Stomach smooth muscle (tissue), 2 donors: ENCODE results near the gene ANGPTL4.
"Not testable (repeated sequence)": the region's sequence is repeated elsewhere in the genome, so short reads cannot be mapped to it uniquely, and the experiment has no call there.

Experiments
- H3K27ac ChIP-seq: one replicate; pipeline ENCODE4 v1.7.0; 2013; ENCODE audit warnings: mild to moderate bottlenecking, low read length, inconsistent platforms
- H3K27me3 ChIP-seq, 2 donors: one replicate each; pipeline ENCODE4 v1.7.0; 2013; ENCODE audit warnings: low read length in 2 of 2; ENCODE audit not compliant: insufficient read depth in 2 of 2, control insufficient read depth in 1 of 2
- H3K36me3 ChIP-seq, 2 donors: one replicate each; pipeline ENCODE4 v1.7.0; 2013; ENCODE audit warnings: low read length in 2 of 2; ENCODE audit not compliant: control insufficient read depth in 2 of 2, insufficient read depth in 2 of 2
- H3K4me1 ChIP-seq: one replicate; pipeline ENCODE4 v1.7.0; 2013; ENCODE audit warnings: low read length; ENCODE audit not compliant: control insufficient read depth, insufficient read depth
- H3K4me3 ChIP-seq, 2 donors: one replicate each; pipeline ENCODE4 v1.7.0; 2013; ENCODE audit warnings: low read length in 2 of 2
- H3K9ac ChIP-seq, 2 donors: one replicate each; pipeline ENCODE4 v1.7.0; 2013; ENCODE audit warnings: low read length in 2 of 2, mild to moderate bottlenecking in 1 of 2
- H3K9me3 ChIP-seq, 2 donors: one replicate each; pipeline ENCODE4 v1.7.0; 2013; ENCODE audit warnings: low read length in 2 of 2; ENCODE audit not compliant: control insufficient read depth in 2 of 2
- donor health status: healthy.
- donor health status: Pancreatic carcinoma.

The ANGPTL4 gene

GRCh38 chr19:8363803-8364771 lies at the start of gene ANGPTL4:
Gene ANGPTL4, plus strand, starts transcription at chr19:8364155. Its CDS starts 167 bp downstream, at chr19:8364322.
- Histone ChIP-seq H3K9me3 (no peaks in the 10 kb centered on the region), H3K9ac (peak within 1 kb of the TSS; percentile 73 to 87), H3K4me1 (peaks cover 55% of the 10 kb centered on the region), H3K27ac (peak within 1 kb of the TSS; percentile 81), H3K27me3 (no peaks in the 10 kb centered on the region), H3K36me3 (no peaks in the 10 kb centered on the region), H3K4me3 (peak within 1 kb of the TSS; percentile 80 to 83)

GRCh38 chr19:8314981-8315640 lies 48.8 kb upstream of the ANGPTL4 start:
- peaks cover 14 to 34% of the 10 kb centered on the region in 2 donors for H3K36me3 ChIP-seq
- not testable (repeated sequence) for H3K27me3 ChIP-seq, H3K4me1 ChIP-seq, H3K27ac ChIP-seq, H3K9me3 ChIP-seq, H3K4me3 ChIP-seq, H3K9ac ChIP-seq

GRCh38 chr19:8316351-8317125 lies 47.4 kb upstream of the ANGPTL4 start:
- peaks cover 11 to 26% of the 10 kb centered on the region in 2 donors for H3K36me3 ChIP-seq

GRCh38 chr19:8318835-8319234 lies 45.1 kb upstream of the ANGPTL4 start:
- H3K36me3 ChIP-seq: peaks cover 15 to 25% of the 10 kb centered on the region in 2 donors
- H3K27ac ChIP-seq, H3K4me3 ChIP-seq, H3K27me3 ChIP-seq, H3K9me3 ChIP-seq, H3K9ac ChIP-seq: not testable (repeated sequence)
- peaks cover 22% of the 10 kb centered on the region for H3K4me1 ChIP-seq

More at GRCh38 chr19:8316351-8317125, 47.4 kb upstream of the ANGPTL4 start:
- H3K9me3 ChIP-seq: no peaks in the 10 kb centered on the region
- no peak overlapping the region for H3K9ac ChIP-seq
- peaks cover 10% of the 10 kb centered on the region for H3K4me1 ChIP-seq
- H3K4me3 ChIP-seq: no peak overlapping the region
- no peaks in the 10 kb centered on the region for H3K27me3 ChIP-seq
- H3K27ac ChIP-seq: no peak overlapping the region

- peak overlapping the region; percentile 95 to 99 for H3K4me3 ChIP-seq
- H3K27me3 ChIP-seq: no peaks in the 10 kb centered on the region
- H3K27ac ChIP-seq: no peak overlapping the region
- peaks cover 13 to 18% of the 10 kb centered on the region in 2 donors for H3K36me3 ChIP-seq
- no peaks in the 10 kb centered on the region for H3K9me3 ChIP-seq
- peak overlapping the region; percentile 98 to 99 for H3K9ac ChIP-seq
- peaks cover 22% of the 10 kb centered on the region for H3K4me1 ChIP-seq
Measured at GRCh38 chr19:8319807-8320520, 44.0 kb upstream of the ANGPTL4 start.

- Histone ChIP-seq H3K27ac (peak overlapping the region; percentile 88), H3K27me3 (no peaks in the 10 kb centered on the region), H3K9ac (peak overlapping the region; percentile 98 to 99), H3K4me3 (peak overlapping the region; percentile 95 to 99), H3K9me3 (no peaks in the 10 kb centered on the region), H3K4me1 (peaks cover 22% of the 10 kb centered on the region), H3K36me3 (peaks cover 10 to 14% of the 10 kb centered on the region in 2 donors)
Measured at GRCh38 chr19:8320564-8321066, 43.3 kb upstream of the ANGPTL4 start.

GRCh38 chr19:8321067-8321985 lies 42.6 kb upstream of the ANGPTL4 start, which contains the start of the genes NDUFA7 and RPS28:
Gene NDUFA7, minus strand, starts transcription at chr19:8321375. Its CDS starts 17 bp downstream, at chr19:8321358.
Gene RPS28, plus strand, starts transcription at chr19:8321496. Its CDS starts 35 bp downstream, at chr19:8321531.
- Histone ChIP-seq H3K27me3 (no peaks in the 10 kb centered on the region), H3K4me3 (peak within 1 kb of the TSS; percentile 95 to 99), H3K9me3 (no peaks in the 10 kb centered on the region), H3K27ac (peak within 1 kb of the TSS; percentile 88), H3K36me3 (peaks cover 8 to 11% of the 10 kb centered on the region in 2 donors), H3K9ac (peak within 1 kb of the TSS; percentile 98 to 99), H3K4me1 (peaks cover 22% of the 10 kb centered on the region)

GRCh38 chr19:8321986-8322637 lies 41.8 kb upstream of the ANGPTL4 start:
- Histone ChIP-seq H3K9me3 (no peaks in the 10 kb centered on the region), H3K4me1 (peaks cover 22% of the 10 kb centered on the region), H3K36me3 (peaks cover 5 to 11% of the 10 kb centered on the region in 2 donors), H3K9ac (peak overlapping the region; percentile 97 to 98), H3K27me3 (no peaks in the 10 kb centered on the region), H3K4me3 (peak overlapping the region; percentile 95 to 99), H3K27ac (peak overlapping the region; percentile 88)

- H3K9me3 ChIP-seq: no peaks in the 10 kb centered on the region
- no peaks in the 10 kb centered on the region for H3K27me3 ChIP-seq
- H3K36me3 ChIP-seq: peaks cover 5 to 11% of the 10 kb centered on the region in 2 donors
- H3K4me1 ChIP-seq: peaks cover 22% of the 10 kb centered on the region
- peak overlapping the region; percentile 88 for H3K27ac ChIP-seq
- H3K4me3 ChIP-seq: peak overlapping the region; percentile 95 to 99
- H3K9ac ChIP-seq: peak overlapping the region; percentile 51 to 98
Measured at GRCh38 chr19:8322638-8322997, 41.3 kb upstream of the ANGPTL4 start.
